ENCODE results near the gene SLC38A1.
"Not testable (repeated sequence)": the region's sequence is repeated elsewhere in the genome, so short reads cannot be mapped to it uniquely, and the experiment has no call there.

SLC38A1 gene

DNA sequence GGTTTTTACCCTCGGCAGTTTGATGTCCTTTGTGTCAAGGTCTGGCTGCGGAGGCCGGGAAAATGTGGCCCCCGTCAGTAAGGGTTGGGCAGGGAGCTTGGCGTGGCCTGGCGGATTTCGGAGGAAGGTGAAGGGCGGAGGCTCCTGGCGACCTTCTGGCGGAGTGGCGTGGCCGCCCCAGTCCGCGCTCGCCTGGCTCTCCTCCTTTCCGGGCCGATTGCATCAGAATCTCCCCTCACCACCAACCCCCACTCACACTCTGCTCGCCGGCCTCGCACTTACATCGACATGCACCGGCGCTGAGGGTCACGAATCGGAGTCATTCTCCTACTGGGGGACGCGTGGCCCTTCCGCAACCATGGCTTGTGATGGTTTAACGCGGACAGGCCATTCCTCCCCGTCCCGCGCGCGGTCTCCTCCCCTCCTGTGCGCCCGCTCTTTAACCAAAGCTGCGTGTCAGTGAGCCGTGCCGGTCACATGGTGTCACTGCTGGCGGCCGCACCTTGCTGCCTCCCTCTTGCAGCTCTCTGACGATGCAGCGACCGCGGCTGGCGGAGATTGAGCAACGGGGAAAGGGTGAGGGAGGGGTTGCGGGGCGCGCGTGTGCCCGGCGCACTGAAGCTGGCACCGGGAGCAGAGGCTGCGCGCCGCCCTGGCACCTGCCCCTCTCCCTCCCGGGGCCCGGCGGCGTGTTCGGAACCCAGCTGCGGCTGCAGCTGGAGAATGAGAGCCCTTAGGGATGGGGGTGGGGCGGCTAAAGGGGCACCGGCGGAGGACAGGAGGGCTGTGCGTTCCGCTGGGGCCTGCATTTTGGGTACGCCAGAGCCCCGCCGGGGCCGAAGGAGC is at the start of gene SLC38A1:
Gene SLC38A1 (minus strand): TSS at position 461 of the 846 bp plus-strand sequence. CDS start 29,243 bp downstream, outside the sequence.
- DNase-seq (ENCODE audit: low spot score), result peak; percentile 86

DNA sequence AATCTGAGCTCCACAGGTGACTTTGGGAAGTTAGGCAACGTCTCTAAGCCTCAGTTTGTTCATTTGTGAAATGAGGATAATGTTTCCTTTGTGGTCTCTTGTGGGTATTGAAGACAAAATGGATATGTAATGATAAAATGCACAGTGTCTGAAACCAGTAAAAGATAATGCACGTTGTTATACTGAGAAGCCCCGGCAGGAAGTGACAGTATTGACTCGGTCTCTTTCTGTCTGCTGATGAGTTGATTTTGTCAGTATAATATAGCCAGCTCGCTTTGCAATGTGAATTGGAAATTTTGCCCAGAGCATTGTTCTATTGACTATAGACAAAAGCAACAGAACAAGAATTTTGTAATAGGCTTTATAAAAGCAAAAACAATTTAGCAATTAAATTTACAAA is 49.2 kb upstream of the SLC38A1 start:
- no peak for DNase-seq (ENCODE audit: low spot score)

DNA sequence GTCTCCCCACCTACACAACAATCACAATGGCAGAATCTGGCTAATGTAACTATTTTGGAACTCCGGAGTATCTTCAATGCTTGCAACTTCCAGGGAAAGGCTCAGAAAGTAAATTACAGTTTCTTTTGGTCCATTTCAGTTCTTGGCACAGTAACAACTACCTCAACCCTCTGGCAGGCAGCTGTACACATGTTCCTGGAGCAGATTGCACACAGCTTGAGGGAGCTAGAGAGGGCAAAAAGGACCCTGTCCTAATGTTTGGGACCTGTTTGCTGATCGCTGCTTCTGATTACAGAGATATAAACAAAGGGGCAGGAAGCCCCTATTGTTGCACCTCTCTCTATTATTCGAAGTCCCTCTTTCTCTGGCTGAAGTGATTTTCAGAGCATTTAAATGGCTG is 35.2 kb upstream of the SLC38A1 start:
- DNase-seq (ENCODE audit: low spot score), result no peak

DNA sequence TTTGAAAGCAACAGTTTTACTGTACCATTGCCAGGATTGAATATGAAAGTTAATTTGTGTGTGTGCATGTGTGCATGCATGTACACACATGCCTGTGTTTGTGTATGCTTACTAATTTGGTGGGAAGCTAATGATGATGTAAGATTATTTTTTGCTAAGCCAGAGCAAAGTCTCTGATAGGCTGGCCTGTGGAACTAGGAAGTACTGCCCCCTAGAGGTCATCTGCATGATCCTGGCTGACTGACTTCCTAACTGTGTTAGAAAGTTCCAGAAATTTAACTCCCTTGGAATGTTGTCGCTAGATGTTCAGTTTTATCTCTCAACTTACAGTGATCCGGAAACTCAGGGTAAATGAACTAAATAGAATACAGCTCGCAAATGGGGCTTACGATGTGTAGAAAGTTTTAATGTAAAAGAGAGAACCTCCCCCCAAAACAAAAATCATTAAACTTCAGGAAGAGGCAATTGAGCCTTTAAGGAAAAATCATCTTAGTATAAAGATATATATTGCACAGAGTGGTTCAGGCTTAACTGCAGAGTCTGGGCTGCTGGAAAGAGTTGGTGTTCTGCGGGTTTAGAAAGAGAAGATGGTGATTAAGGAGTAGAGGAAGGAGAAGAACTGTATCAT is 34.3 kb upstream of the SLC38A1 start:
- DNase-seq (ENCODE audit: low spot score), result peak; percentile 56

DNA sequence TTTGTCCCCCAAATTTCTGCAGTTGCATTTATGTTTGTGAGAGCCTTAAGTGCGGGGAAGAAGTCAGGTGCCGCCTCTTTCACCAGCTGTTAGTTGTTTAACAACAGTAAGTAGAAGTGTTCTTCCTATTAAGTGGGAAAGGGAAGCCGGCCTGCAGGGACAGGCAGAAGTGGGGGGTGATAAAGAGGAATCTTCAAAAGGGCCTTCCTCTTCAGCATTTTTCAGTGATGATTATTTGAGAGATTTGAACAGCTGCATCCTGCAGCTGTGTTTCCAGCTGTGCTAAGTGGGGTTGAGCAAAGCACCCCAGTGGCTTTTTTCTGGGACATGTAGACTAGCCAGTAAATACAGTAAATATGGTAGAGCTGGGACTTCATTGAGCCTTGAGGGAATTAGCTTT is 32.1 kb upstream of the SLC38A1 start:
- DNase-seq (ENCODE audit: low spot score), result no peak

DNA sequence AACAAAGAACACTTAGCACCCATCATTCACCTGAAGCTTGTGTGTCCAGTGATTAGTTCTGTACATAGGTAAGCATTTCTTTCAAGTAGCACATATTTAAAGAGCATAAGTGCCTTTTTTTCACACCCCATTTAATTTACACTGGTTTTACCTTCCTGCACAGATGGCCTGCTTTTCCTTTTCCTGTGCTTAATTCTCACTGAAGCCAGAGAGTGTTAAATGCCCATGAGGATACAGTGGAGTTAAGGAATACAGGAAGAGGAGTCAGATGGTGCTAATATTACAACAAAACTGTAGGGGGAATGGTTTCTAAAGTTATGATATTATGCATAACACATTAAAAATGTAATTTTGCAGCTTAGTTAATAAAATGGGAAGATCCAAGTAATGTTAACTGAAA is 31.0 kb upstream of the SLC38A1 start:
- no peak for DNase-seq (ENCODE audit: low spot score)

DNA sequence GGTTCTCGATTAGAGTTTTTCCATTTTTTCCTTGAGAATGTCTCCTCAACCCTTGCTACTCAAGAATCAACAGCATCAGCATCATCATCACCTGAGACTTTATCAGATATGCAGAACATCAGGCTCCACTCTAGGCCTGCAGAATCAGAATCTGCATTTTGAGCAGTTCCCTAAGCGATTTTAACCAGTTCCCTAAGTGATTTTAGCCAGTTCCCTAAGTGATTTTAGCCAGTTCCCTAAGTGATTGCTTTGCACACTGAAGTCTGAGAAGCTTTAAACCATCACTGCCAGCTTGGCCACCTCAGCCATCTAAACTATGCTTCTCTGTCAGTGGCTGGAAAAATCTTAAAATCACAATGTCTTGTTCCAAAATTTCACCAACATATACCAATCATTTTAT is 29.4 kb upstream of the SLC38A1 start:
- DNase-seq (ENCODE audit: low spot score), result no peak

DNA sequence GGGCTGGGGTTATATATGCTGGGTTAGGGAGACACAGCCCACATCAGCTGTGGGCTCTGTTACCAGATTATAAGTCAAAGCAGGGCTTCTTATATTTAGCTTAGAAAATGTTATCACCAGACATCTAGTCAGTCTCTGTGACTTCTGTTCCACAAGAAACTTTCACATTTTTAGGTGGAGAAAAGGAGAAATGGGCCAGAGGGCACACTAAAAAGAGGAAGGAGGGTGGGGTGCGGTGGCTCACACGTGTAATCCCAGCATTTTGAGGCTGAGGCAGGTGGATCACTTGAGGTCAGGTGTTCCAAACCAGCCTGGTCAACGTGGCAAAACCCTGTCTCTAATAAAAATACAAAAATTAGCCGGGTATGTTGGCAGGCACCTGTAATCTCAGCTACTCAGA is 28.0 kb upstream of the SLC38A1 start:
- no peak for DNase-seq (ENCODE audit: low spot score)

DNA sequence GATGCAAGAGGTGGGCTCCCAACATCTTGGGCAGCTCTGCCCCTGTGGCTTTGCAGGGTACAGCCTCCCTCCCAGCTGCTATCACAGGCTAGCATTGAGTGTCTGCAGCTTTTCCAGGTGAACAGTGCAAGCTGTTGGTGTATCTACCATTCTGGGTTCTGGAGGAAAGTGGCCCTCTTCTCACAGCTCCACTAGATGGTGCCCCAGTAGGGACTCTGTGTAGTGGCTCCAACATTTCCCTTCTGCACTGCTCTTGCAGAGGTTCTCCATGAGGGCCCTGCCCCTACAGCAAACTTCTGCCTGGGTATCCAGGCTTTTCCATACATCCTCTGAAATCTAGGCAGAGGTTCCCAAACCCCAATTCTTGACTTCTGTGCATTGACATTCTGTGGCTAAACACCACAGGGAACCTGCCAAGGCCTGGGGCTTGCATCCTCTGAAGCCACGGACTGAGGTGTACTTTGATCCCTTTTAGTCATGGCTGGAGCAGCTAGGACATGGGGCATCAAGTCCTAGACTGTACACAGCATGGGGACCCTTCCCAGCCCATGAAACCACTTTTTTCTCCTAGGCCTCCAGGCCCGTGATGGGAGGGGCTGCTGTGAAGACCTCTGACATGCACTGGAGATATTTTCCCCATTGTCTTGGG is 24.0 kb upstream of the SLC38A1 start:
- DNase-seq (ENCODE audit: low spot score), result no peak

DNA sequence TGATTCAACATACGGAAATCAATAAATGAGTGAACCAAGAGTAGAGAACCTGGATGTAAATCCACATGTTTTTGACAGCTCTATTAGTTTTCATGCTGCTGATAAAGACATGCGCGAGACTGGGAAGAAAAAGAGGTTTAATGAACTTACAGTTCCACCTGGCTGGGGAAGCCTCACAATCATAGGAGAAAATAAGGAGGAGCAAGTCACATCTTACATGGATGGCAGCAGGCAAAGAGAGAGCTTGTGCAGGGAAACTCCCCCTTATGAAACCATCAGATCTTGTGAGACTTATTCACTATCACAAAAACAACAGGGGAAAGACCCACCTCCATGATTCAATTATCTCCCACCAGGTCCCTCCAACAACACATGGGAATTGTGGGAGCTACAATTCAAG is 23.1 kb upstream of the SLC38A1 start:
- DNase-seq (ENCODE audit: low spot score), result not testable (repeated sequence)

DNA sequence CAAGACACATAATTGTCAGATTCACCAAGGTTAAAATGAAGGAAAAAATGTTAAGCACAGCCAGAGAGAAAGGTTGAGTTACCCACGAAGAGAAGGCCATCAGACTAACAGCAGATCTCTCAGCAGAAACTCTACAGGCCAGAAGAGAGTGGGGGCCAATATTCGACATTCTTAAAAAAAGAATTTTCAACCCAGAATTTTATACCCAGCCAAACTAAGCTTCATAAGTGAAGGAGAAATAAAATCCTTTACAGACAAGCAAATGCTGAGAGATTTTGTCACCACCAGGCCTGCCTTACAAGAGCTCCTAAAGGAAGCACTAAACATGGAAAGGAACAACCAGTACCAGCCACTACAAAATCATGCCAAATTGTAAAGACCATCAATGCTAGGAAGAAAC is 16.3 kb upstream of the SLC38A1 start:
- DNase-seq (ENCODE audit: low spot score), result not testable (repeated sequence)

DNA sequence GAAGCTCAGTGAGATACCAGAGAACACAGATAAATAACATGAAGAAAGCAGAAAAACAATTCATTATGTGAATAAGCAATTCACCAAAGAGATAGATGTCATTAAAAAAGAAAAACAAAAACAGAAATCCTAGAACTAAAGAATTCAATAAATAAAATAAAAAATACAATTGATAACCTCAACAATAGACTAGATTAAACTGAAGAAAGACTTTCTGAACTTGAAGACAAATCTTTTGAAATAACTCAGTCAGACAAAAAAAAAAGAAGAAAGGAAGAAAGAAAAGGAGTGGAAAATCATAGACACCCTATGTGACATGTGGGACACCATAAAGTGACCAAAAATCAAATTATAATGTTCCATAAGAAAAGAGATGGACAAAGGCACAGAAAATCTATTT is 14.0 kb upstream of the SLC38A1 start:
- no peak for DNase-seq (ENCODE audit: low spot score)

DNA sequence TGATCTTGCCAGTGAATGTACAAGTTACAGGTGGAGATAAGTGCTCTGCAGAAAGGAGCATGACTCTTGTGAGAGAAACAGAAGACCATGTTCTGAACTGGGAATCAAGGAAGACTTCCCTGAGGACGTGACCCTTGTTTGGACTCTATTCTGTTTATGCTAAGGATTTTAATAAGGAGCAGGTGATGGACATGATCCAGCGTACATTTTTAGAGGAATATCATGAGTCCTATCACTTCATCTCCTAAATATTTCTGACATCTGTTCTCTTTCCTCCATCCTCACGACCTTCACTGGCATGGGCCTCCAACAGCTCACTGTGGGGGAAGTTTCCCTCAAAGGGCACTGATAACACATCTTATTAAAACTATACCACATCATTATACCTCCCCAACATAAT is 7.9 kb upstream of the SLC38A1 start:
- no peak for DNase-seq (ENCODE audit: low spot score)

DNA sequence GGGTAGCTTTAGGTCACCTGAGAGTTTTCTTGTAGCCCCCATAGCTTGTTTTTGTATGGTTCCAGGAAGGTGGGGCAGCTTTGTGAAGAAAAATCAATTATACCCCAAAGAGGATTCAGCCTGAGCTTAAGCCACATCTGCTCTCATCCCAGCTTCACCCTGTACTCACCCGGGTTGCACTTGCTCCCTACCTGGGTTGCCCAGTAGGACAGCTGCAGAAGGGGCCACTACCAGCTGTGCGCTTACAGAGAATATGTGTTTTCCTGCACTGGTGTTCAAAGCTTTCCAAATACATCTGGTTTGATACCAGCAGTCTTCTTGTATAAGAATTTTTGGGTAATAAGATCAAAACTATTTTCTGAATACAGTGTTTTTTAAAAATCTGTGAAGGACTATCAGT is 3.0 kb upstream of the SLC38A1 start:
- DNase-seq (ENCODE audit: low spot score), result no peak

DNA sequence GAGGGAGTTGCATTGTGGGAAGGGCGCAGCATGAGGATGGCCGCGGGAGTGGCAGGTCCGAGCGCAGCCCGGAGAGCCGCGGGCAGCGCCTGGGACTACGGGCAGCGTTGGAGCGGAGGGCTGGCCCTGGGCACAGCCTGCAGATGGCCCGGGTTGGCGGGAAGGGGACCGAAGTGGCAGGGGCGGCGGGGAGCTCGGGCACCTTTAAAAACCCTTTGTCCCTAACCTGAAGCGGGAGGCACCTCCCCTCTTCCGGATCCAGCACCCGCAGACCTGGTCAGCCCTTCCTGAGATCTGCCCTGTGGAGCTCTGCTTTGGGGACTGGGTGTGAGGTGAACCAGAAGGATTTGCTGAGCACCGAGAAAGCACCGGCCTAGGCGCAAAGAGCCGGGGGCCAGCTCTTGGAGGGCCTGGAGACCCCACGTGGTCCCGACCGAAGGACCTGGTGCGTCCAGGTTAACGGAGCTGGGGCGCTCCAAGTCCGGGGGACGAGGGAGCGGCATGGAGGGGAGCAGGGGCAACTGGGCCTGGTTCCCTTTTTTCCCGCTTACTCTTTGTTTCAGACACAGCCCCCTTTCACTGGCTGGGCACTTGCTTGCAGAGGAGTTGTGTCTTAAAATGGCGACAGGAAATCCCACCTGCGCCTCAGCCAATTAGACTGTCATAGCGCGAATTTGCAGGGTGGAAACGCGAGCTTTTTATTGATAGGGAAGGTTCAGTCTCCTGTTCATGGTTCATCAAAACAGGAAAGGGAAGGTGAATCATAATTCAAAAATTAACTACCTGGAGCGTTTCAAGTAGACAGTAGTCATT is 792 bp upstream of the SLC38A1 start:
- DNase-seq (ENCODE audit: low spot score), result peak; percentile 67

DNA sequence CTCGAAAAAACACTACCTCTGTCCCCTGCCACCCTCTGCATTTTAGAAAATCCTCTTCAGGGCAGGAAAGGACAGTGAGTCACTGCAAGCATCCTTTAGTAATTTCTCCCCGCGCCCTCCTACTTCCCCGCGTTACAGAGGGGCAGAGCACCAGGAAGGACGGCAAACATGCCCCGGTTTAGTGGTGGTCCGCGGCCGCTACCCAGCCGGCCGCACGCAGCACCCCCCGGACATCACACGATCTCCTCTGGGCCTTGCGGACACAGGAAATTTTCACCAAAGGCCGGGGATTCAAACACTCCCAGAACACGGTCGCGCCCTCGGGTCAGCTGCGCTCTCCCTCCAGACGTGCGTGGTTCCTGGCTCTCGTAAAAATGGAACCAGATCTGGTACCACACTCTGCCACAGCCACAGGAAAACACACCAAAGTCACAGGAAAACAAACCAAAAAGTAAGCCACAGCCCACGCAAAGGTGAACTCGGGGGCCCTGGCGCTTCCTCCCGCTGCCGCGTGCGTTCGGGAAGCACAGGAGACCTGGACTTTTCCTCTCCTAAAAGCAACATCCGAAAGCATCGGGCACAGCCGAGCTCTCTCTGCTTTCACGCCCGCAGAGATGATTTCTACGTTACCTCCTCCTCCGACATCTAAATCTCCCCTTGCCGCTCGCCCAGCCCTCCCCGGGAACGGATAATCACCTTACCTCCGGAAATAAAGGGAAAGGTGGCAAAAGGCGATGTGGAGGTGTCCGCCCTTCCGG is 839 bp downstream of the SLC38A1 start:
- peak; percentile 50 for DNase-seq (ENCODE audit: low spot score)

DNA sequence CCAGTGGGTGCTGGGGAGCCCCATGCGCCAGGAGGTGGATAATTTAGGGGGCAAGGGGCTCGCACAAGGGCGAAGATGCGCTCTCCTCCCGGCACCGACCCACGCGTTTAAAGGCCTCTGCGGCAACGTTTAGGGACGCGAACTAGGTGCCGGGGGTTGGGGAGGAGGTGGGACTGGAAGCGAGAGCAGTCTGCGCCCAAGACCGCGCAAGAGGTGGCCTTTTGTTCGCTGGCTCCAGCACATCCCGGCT is 1.3 kb downstream of the SLC38A1 start:
- no peak for DNase-seq (ENCODE audit: low spot score)

DNA sequence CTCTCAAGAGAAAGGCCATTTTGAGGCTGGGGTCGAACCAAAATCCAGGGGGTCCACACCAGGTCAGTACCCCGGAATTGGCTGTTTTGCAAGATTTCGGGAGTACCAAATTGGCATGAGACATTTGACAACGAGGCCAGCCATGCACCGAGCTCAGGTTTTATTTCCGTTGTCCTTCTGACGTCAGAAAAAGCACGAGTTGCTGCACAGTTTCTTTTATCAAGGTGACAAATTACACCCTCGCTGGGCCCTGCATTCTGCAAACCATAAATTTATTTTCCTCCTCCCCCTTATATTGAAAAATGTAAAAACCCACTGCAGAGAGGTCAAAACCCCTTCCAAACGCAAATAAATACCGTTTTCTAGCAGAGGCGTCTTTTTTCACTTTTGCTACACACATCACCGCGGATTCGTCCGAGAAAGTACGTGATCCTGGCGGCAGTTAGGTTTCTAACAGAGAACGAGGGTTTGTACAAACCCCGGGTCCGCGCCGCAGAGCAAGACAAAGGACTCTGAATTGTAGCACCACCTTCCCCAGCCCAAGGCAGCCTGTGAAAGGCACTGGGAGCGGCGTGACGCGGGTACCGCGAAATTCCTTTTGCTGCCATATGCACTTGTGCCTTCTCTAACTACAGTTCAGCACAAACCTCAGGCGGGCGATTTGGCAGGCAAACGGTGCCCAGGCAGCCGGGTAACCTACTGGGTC is 1.8 kb downstream of the SLC38A1 start:
- peak; percentile 67 for DNase-seq (ENCODE audit: low spot score)

DNA sequence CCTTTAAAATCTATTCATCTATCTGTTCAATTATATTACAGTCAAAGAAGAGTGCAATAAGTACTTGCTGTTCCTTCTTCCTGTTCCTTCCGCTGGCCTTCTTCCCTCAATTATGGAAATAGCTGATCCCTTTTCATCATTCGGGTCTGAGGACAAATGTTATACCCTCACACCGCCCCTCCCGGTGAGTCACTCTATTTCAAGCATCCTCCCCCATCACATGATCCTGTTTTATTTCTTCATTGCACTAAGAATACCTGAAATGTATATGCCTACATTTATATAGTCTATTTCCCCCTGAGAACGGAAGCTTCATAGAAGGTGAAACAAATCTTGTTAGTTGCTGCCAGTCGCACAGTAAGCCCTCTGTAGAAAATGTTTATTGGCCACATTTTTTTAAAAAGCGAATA is 2.5 kb downstream of the SLC38A1 start:
- peak; percentile 25 for DNase-seq (ENCODE audit: low spot score)

DNA sequence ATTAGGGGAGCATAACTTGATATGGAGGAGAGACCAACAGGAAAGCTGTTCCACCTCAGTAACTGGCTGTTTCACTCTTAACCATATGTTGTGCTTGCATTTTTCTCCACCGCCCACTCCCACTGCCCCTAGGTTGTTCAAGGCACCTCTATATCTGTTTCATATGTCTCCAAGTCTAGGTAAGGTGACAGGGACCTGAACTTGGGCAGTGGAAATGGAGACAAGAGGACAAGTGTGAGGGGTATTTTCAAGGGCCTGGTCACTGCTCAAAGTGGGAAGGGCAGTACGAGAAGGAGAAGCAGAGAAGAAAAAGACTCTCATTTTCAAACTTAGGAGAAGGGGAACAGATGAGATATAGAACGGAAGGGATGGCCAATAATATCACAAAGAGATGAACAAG is 3.1 kb downstream of the SLC38A1 start:
- DNase-seq (ENCODE audit: low spot score), result no peak

DNA sequence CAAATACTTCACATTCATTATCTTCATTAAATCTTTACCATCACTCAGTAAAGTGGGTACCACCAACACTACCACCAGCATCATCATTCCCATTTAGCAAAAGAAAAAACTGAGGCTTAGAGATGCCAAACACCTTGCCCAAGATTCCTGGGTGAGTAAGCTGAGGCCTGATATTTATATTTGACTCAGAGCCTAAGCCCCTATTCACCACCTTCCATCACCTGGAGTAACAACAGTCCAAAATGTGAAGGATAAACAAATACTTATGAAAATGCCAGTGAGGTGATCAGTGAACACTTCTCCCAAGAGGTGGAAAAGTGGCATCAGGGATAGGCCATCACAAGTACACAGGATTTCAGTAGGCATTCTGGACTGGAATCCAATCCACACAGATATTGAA is 3.7 kb downstream of the SLC38A1 start:
- DNase-seq (ENCODE audit: low spot score), result no peak

Data from germinal center (tissue), 1 donor.